Stomach smooth muscle (tissue), 2 donors: Measurements from ENCODE around the gene PEX1.
"Not testable (repeated sequence)": the region's sequence is repeated elsewhere in the genome, so short reads cannot be mapped to it uniquely, and the experiment has no call there.

Experiments
- H3K27ac ChIP-seq: one replicate; pipeline ENCODE4 v1.7.0; 2013; ENCODE audit warnings: mild to moderate bottlenecking, low read length, inconsistent platforms
- H3K27me3 ChIP-seq, 2 donors: one replicate each; pipeline ENCODE4 v1.7.0; 2013; ENCODE audit warnings: low read length in 2 of 2; ENCODE audit not compliant: insufficient read depth in 2 of 2, control insufficient read depth in 1 of 2
- H3K36me3 ChIP-seq, 2 donors: one replicate each; pipeline ENCODE4 v1.7.0; 2013; ENCODE audit warnings: low read length in 2 of 2; ENCODE audit not compliant: control insufficient read depth in 2 of 2, insufficient read depth in 2 of 2
- H3K4me1 ChIP-seq: one replicate; pipeline ENCODE4 v1.7.0; 2013; ENCODE audit warnings: low read length; ENCODE audit not compliant: control insufficient read depth, insufficient read depth
- H3K4me3 ChIP-seq, 2 donors: one replicate each; pipeline ENCODE4 v1.7.0; 2013; ENCODE audit warnings: low read length in 2 of 2
- H3K9ac ChIP-seq, 2 donors: one replicate each; pipeline ENCODE4 v1.7.0; 2013; ENCODE audit warnings: low read length in 2 of 2, mild to moderate bottlenecking in 1 of 2
- H3K9me3 ChIP-seq, 2 donors: one replicate each; pipeline ENCODE4 v1.7.0; 2013; ENCODE audit warnings: low read length in 2 of 2; ENCODE audit not compliant: control insufficient read depth in 2 of 2
- donor health status: healthy.
- donor health status: Pancreatic carcinoma.

The PEX1 gene

GRCh38 chr7:92461027-92462003 lies 67.0 kb downstream of the PEX1 start:
- Histone ChIP-seq H3K4me1 (no peaks in the 10 kb centered on the region), H3K36me3 (peaks cover 8 to 13% of the 10 kb centered on the region in 2 donors), H3K27ac (no peak overlapping the region), H3K9me3 (no peaks in the 10 kb centered on the region), H3K4me3 (no peak overlapping the region), H3K9ac (peak overlapping the region in 1 of 2 donors; percentile 42), H3K27me3 (no peaks in the 10 kb centered on the region)

GRCh38 chr7:92460510-92460909 lies 67.8 kb downstream of the PEX1 start:
- no peaks in the 10 kb centered on the region for H3K9me3 ChIP-seq
- H3K9ac ChIP-seq, result no peak overlapping the region
- H3K36me3 ChIP-seq, result peaks cover 15 to 19% of the 10 kb centered on the region in 2 donors
- H3K4me3 ChIP-seq, result no peak overlapping the region
- no peaks in the 10 kb centered on the region for H3K27me3 ChIP-seq
- H3K4me1 ChIP-seq, result no peaks in the 10 kb centered on the region
- no peak overlapping the region for H3K27ac ChIP-seq

DNA sequence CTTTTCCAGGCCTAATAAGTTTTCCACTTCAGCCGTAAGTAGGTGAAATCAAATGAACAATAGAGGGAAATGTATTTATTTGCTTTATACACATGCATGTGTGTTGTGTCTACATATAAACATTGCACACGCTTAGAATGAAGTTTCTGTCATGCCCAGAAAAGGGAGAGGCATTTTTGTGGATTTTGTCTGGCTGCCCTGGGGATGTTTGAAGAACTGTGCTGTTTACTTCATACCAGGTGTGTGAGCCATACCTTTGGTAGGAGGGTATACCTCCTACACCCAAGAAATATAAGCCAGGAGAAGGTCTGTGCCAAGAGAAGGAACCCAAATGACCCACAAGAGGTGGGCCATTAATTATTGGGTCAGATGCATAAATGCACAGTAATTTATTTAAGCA lies 68.2 kb downstream of the PEX1 start:
- Histone ChIP-seq H3K9me3 (no peaks in the 10 kb centered on the region), H3K27ac (no peak overlapping the region), H3K36me3 (peaks cover 19% of the 10 kb centered on the region in 2 donors), H3K27me3 (no peaks in the 10 kb centered on the region), H3K9ac (no peak overlapping the region), H3K4me3 (no peak overlapping the region), H3K4me1 (no peaks in the 10 kb centered on the region)

GRCh38 chr7:92456236-92456635 lies 72.1 kb downstream of the PEX1 start:
- H3K27me3 ChIP-seq, result no peaks in the 10 kb centered on the region
- H3K27ac ChIP-seq, result no peak overlapping the region
- peaks cover 33 to 44% of the 10 kb centered on the region in 2 donors for H3K36me3 ChIP-seq
- no peak overlapping the region for H3K9ac ChIP-seq
- H3K9me3 ChIP-seq, result no peaks in the 10 kb centered on the region
- H3K4me1 ChIP-seq, result no peaks in the 10 kb centered on the region
- H3K4me3 ChIP-seq, result no peak overlapping the region

DNA sequence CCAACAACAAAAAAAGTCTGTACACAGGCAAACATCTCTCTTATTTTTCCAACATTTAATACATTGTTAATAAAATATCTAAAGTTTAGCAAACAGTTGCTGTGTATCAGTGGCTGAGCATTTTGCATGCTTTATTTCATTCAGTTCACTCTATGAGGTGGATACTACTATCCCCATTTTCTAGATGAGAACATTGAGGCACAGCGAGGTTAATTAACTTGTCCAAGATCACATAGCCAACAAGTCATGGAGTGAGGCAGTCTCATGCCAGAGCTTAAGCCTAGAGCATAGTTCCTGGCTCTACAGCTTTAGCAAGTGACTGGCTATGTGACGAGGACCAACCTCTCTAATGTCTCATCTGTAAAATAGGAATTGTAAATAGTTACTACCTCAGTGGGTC lies 76.7 kb downstream of the PEX1 start:
- Histone ChIP-seq H3K9me3 (no peaks in the 10 kb centered on the region), H3K36me3 (peaks cover 29 to 57% of the 10 kb centered on the region in 2 donors), H3K4me3 (no peak overlapping the region), H3K27ac (no peak overlapping the region), H3K4me1 (peaks cover 3% of the 10 kb centered on the region), H3K27me3 (no peaks in the 10 kb centered on the region), H3K9ac (no peak overlapping the region)

DNA sequence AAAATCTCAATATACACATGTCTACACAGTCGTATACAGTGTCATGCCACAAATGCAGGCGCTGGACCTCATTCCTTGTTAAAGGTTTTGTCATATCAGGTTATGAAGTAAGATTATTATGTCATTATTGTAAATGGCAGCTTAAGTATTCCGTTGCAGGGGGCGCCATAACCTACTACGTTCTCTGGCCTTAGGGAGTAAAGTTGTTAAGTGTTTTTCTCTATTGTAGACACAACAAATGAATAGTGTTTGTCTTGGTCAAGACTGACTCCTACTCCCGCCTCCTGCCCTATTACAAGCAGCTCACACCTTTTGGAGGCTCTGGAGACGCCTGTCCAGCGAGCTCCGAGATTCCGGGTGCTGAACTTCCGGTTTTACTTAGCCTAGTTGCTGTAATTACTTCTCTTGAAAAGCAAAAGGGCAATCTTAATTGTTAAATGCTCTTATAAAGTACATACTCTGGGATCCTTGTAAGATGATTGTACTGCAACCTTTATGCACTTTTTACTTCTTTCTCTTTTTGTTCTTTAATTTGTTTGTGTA lies 80.0 kb downstream of the PEX1 start:
- no peaks in the 10 kb centered on the region for H3K9me3 ChIP-seq
- H3K27ac ChIP-seq, result peak overlapping the region; percentile 78
- peak overlapping the region; percentile 79 to 84 for H3K4me3 ChIP-seq
- H3K9ac ChIP-seq, result peak overlapping the region; percentile 78 to 90
- no peaks in the 10 kb centered on the region for H3K27me3 ChIP-seq
- H3K4me1 ChIP-seq, result peaks cover 3% of the 10 kb centered on the region
- peaks cover 8 to 29% of the 10 kb centered on the region in 2 donors for H3K36me3 ChIP-seq

- peak within 1 kb of the TSS; percentile 78 to 90 for H3K9ac ChIP-seq
- H3K27me3 ChIP-seq, result no peaks in the 10 kb centered on the region
- H3K4me1 ChIP-seq, result peaks cover 3% of the 10 kb centered on the region
- H3K4me3 ChIP-seq, result peak within 1 kb of the TSS; percentile 79 to 84
- H3K36me3 ChIP-seq, result peaks cover 8 to 22% of the 10 kb centered on the region in 2 donors
- H3K27ac ChIP-seq, result peak within 1 kb of the TSS; percentile 78
- no peaks in the 10 kb centered on the region for H3K9me3 ChIP-seq
Measured at GRCh38 chr7:92447345-92448204, 80.7 kb downstream of the PEX1 start, which contains the start of gene GATAD1. GATAD1 (plus strand) TSS chr7:92447482; CDS start chr7:92447730, 248 bp downstream.

DNA sequence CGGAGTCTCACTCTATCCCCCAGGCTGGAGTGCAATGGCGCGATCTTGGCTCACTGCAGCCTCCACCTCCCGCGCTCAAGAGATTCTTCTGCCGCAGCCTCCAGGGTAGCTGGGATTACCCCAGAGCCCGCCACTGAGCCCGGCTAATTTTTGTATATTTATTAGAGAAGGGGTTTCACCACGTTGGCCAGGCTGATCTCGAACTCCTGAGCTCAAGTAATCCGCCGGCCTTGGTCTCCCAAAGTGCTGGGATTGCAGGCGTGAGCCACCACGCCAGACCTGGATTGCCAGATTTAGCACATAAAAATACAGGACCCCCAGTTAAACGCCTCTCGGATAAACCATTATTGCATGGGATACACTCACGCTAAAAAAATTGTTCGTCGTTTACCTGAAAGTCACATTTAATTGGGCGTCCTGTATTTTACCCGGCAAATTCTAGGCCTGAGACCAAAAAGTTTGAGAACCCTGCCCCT lies 81.4 kb downstream of the PEX1 start:
- Histone ChIP-seq H3K36me3 (peaks cover 5 to 16% of the 10 kb centered on the region in 2 donors), H3K9me3 (no peaks in the 10 kb centered on the region), H3K4me1 (peaks cover 3% of the 10 kb centered on the region), H3K27me3 (no peaks in the 10 kb centered on the region), H3K9ac (peak overlapping the region in 1 of 2 donors; percentile 58), H3K4me3 (peak overlapping the region; percentile 79 to 84), H3K27ac (peak overlapping the region; percentile 78)

- not testable (repeated sequence) for H3K27me3 ChIP-seq, H3K9ac ChIP-seq, H3K4me3 ChIP-seq, H3K36me3 ChIP-seq, H3K9me3 ChIP-seq, H3K4me1 ChIP-seq, H3K27ac ChIP-seq
Measured at GRCh38 chr7:92442720-92443119, 85.6 kb downstream of the PEX1 start.

DNA sequence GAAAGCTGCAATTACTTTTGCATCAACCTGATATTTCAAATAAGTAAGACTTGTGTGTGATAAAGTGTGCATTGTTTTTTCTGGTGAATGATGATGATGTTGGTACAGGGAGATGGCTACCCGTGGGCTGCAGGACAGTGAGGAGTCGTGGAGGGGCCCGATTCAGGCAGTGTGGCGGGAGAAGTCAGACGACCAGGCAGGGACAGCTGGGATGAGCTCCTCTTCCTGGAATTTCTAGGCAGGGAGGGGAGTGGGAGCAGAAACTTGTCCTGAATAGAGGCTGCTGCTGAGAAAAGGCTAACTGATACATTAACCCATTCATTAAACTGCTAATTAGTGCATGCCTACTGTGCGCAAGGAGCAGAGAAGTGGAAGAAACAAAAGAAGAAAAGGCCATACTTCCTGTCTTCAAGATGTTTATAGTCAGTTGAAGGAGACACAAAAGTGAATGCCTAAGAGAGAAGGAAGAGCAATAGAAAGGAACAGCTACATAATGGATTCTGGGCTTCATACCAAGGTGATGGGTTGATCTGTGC lies 90.3 kb downstream of the PEX1 start:
- Histone ChIP-seq H3K27me3 (no peaks in the 10 kb centered on the region), H3K27ac (no peak overlapping the region), H3K9me3 (no peaks in the 10 kb centered on the region), H3K9ac (no peak overlapping the region), H3K4me1 (no peaks in the 10 kb centered on the region), H3K4me3 (no peak overlapping the region), H3K36me3 (no peaks in the 10 kb centered on the region)
